ENCODE results near the gene KCNH2.

- TF ChIP-seq CTCF (IDR thresholded peaks at IDR 0.05) = no peak
- TF ChIP-seq POLR2A (IDR thresholded peaks at IDR 0.05) = no peak
- no peak for TF ChIP-seq POLR2AphosphoS5 (IDR thresholded peaks at IDR 0.05)
Observed at GRCh38 chr7:150951521-150951920, 26.6 kb downstream of the KCNH2 start.

Data from stomach (tissue), 4 donors.